HFF-Myc (cell line): Measurements from ENCODE around the gene KIFC3.

ENCODE experiments used
- DNase-seq: peaks from one replicate; pipeline ENCODE4 v3.0.0-alpha.2; 2011; ENCODE audit warnings: low read depth; ENCODE audit errors: extremely low read depth
- H3K4me3 ChIP-seq: replicated peaks from 2 replicates; pipeline ENCODE4 v1.5.1; 2011; ENCODE audit warnings: low read depth, mild to moderate bottlenecking, control low read depth, low read length
- CTCF ChIP-seq: IDR thresholded peaks from 2 replicates; pipeline ENCODE4 v1.5.1; 2012; ENCODE audit warnings: mild to moderate bottlenecking, low read depth, low read length, control low read depth; ENCODE audit errors: missing control alignments

KIFC3 gene

DNA sequence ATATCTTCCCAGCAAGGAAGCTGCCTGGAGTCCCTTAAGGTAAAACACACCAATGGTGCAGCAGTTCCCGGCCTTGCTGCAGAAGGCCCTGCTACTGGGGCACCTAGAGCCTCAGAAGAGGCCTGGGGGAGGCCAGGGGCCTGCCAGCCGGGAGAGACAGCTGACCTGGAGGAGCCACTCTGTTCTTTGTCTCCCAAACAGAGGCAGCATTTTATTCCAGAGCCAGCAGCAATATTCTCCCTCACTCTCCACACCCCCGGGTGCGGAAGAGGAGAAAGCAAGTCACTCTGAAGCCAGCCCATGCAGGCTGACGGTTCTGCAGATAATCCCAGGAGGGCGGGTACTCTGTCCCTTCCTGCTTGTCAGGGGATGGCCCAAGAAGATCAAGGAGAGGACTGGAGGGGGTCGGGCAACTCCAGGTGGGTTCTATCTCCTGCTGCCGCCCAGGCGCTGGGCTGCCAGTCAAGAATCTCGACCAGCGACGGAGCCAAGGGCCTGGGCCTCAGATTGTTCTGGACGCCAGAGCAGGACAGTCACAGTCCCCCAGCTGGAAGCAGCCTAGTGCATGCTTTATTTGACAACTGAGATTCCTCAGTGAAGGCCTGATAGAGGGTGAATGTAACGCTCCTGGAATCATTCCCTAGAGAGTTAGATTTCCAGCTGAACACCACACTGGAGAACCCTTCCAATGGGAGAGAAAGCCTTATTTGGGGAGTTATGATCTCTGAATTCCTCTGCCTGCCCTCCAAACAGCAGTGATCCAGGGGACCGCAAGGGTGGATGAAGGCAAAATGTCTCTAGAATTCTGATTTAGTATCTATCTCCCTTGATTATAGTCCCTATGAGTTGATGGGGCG, 1.1 kb upstream of the KIFC3 start:
- TF ChIP-seq CTCF, result no peak
- no peak overlapping the region for H3K4me3 ChIP-seq
- DNase-seq, result no peak

- no peak for TF ChIP-seq CTCF
- DNase-seq, result no peak
- peak overlapping the region; percentile 79 for H3K4me3 ChIP-seq
Measured at GRCh38 chr16:57801809-57802340, 416 bp downstream of the KIFC3 start.

DNA sequence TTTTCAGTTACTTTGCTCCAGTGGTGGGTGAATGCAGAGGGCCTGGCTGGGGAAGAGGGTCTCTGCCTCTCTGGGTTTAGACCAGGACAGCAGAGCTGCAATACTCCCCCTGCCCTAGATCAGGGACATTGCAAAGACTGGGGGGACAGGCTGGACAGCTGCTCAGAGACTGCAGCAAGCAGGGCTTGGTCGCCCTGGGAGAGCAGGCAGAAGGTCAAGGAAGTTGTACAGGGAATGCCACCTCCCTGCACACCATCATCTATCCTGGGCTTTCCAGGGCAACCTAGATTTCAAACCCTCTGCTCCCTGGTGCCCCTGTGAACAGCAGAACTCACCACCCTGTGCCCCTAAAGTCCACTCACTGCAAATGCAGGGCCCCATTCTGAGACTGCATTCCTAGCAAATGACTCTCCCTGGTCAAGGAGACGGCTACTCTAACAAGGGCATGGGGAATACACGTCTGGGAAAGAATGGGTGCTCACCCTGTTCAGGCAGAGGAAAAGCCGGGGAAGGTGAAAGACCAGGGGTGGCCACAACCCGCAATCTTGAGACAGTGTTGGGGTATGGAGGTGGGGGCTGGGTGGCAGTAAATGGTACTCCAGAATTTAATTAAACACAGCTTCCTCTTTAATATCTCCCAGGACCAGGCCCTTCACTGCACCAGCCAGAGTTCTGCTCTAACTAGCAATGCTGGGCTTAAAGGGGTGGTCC, 1.0 kb downstream of the KIFC3 start:
- no peak for DNase-seq
- H3K4me3 ChIP-seq, result peak overlapping the region; percentile 79
- TF ChIP-seq CTCF, result no peak

- peak overlapping the region; percentile 79 for H3K4me3 ChIP-seq
- no peak for TF ChIP-seq CTCF
- no peak for DNase-seq
Measured at GRCh38 chr16:57800200-57801097, 1.8 kb downstream of the KIFC3 start.

GRCh38 chr16:57799600-57800199, 2.6 kb downstream of the KIFC3 start:
- H3K4me3 ChIP-seq, result no peak overlapping the region
- TF ChIP-seq CTCF, result no peak
- DNase-seq, result no peak
